Measurements from ENCODE around the gene C9orf50.

DNA sequence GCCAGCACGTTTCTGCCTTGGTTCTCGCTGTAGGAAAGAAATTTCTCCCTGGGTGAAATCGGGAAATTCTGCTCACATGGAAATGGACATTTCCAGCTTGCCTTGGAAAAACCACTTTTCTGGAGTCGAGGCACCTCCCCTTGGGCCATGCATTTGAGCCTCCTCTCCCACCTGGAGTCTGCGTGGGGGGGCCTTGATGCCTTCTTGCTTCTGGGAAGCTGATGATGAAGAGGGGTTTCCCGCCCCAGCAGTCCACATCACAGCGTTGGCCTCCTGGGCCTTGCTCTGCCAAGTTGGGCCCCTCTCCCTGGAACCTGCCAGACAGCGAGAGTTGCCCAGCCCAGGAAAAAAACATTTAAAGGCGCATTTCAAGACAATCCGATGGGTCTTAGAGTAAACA, 22.8 kb upstream of the C9orf50 start:
- no peak for TF ChIP-seq CTCF (conservative IDR thresholded peaks at IDR 0.05)
- TF ChIP-seq EZH2 (IDR thresholded peaks at IDR 0.05; ENCODE audit: low read depth): no peak
